Caco-2 (cell line): ENCODE data around the gene CLEC18C. TPM values are rescaled to one million over a fixed set of nuclear protein-coding genes. Genes with fewer than 3 reads are reported as not detected.

ENCODE experiments used
- BruUV-seq: library from RNA; stranded (reverse); fragments of 400-500 nt; replicated peaks from 2 replicates; lab custom pipeline; 2021; lab: Mats Ljungman, UMichigan
- CTCF ChIA-PET: fragments of 300-600 bp; sonication (Branson Sonifier 250); formaldehyde crosslinking; loops from one replicate; lab custom pipeline; 2022; ENCODE audit warnings: antibody characterized with exemption; lab: Charles Lee
- POLR2A ChIA-PET: fragments of 300-600 bp; sonication (Branson Sonifier 250); formaldehyde crosslinking; loops from one replicate; lab custom pipeline; 2022; ENCODE audit warnings: antibody characterized with exemption; lab: Charles Lee
- DNase-seq, 2 experiments: peaks; one replicate each; pipeline versions ENCODE4 v3.0.0 to v3.0.0-alpha.2; 2020 to 2022
- H3K27me3 ChIP-seq: replicated peaks from 2 replicates; pipeline ENCODE4 v1.6.0; 2011; ENCODE audit warnings: low read length; ENCODE audit not compliant: control insufficient read depth, insufficient read depth
- H3K36me3 ChIP-seq: 2 replicates; pipeline ENCODE4 v1.5.1; 2011; ENCODE audit warnings: low read length; ENCODE audit not compliant: control insufficient read depth, insufficient read depth
- H3K4me1 ChIP-seq: fragments of 250-450 bp; sonication (Bioruptor Pico); 2 replicates; pipeline ENCODE4 v1.5.1; 2020; ENCODE audit warnings: mild to moderate bottlenecking
- H3K4me3 ChIP-seq: 2 replicates; pipeline ENCODE4 v1.5.1; 2011; ENCODE audit warnings: low read depth, mild to moderate bottlenecking, control low read depth, low read length
- H3K9me3 ChIP-seq: fragments of 250-450 bp; sonication (Bioruptor Pico); 2 replicates; pipeline ENCODE4 v1.5.1; 2020; ENCODE audit warnings: mild to moderate bottlenecking, moderate library complexity
- H3K27ac Mint-ChIP-seq: one replicate; pipeline ENCODE4 v1.8.0; 2022; ENCODE audit warnings: mixed read lengths; ENCODE audit not compliant: unreplicated experiment
- H3K27me3 Mint-ChIP-seq: one replicate; pipeline ENCODE4 v1.8.0; 2022; ENCODE audit warnings: mixed read lengths; ENCODE audit not compliant: insufficient read depth, unreplicated experiment
- H3K36me3 Mint-ChIP-seq: one replicate; pipeline ENCODE4 v1.8.0; 2022; ENCODE audit warnings: mild to moderate bottlenecking, mixed read lengths; ENCODE audit not compliant: insufficient read depth, unreplicated experiment
- H3K4me1 Mint-ChIP-seq: one replicate; pipeline ENCODE4 v1.8.0; 2022; ENCODE audit warnings: low read depth, mixed read lengths; ENCODE audit not compliant: unreplicated experiment
- H3K4me3 Mint-ChIP-seq: one replicate; pipeline ENCODE4 v1.8.0; 2022; ENCODE audit warnings: mild to moderate bottlenecking, moderate library complexity, mixed read lengths; ENCODE audit not compliant: unreplicated experiment
- H3K9me3 Mint-ChIP-seq: one replicate; pipeline ENCODE4 v1.8.0; 2022; ENCODE audit warnings: mixed read lengths; ENCODE audit not compliant: unreplicated experiment
- CTCF ChIP-seq, 2 experiments: fragments of 200-600 bp in 1 of 2; IDR thresholded peaks; 1 replicate in 1 of 2; 2 replicates in 1 of 2; pipeline versions ENCODE4 v1.5.1 to v1.8.0; 2011 to 2022; ENCODE audit warnings: antibody characterized with exemption in 1 of 2, control low read depth in 1 of 2, inconsistent platforms in 1 of 2, low read depth in 1 of 2, low read length in 1 of 2, mild to moderate bottlenecking in 1 of 2, moderate library complexity in 1 of 2; ENCODE audit not compliant: insufficient read depth in 1 of 2, severe bottlenecking in 1 of 2, unreplicated experiment in 1 of 2
- intact Hi-C: fragments of 100-400 bp; cut with micrococcal nuclease; formaldehyde crosslinking; loops from one replicate; pipeline ENCODE4 v1.10.0; 2022; ENCODE audit not compliant: unreplicated experiment
- total RNA-seq: library from RNA; stranded (reverse); gene quantifications from 2 replicates; pipeline ENCODE4 v1.2.3, GENCODE V29; 2022

CLEC18C gene
- total RNA-seq, 1 experiment from 2014 or later: 0.50 TPM

GRCh38 chr16:70156207-70156978, 17.2 kb upstream of the CLEC18C start:
- Mint-ChIP-seq H3K4me3 (no peak overlapping the region), H3K4me1 (peaks cover 35% of the 10 kb centered on the region), H3K36me3 (peaks cover 55% of the 10 kb centered on the region), H3K27ac (no peak overlapping the region), H3K27me3 (no peaks in the 10 kb centered on the region), H3K9me3 (no peaks in the 10 kb centered on the region)
- TF ChIP-seq CTCF (IDR thresholded peaks at IDR 0.05; ENCODE audit: insufficient read depth in 1 of 2, low read depth in 1 of 2, low read length in 1 of 2, severe bottlenecking in 1 of 2, unreplicated experiment in 1 of 2): no peak
- no TSS peak for BruUV-seq
- ChIA-PET POLR2A (no interaction called here), CTCF (no interaction called here)
- intact Hi-C loops: no loop called here
- DNase-seq: no peak
- peaks cover 12% of the 10 kb centered on the region for H3K36me3 ChIP-seq
- no peak overlapping the region for H3K4me3 ChIP-seq
- no peaks in the 10 kb centered on the region for H3K9me3 ChIP-seq
- peaks cover 29% of the 10 kb centered on the region for H3K4me1 ChIP-seq
- H3K27me3 ChIP-seq: no peaks in the 10 kb centered on the region

- Histone ChIP-seq H3K27me3 (no peaks in the 10 kb centered on the region), H3K36me3 (peaks cover 7% of the 10 kb centered on the region), H3K4me1 (peaks cover 23% of the 10 kb centered on the region), H3K4me3 (no peak overlapping the region), H3K9me3 (no peaks in the 10 kb centered on the region)
- H3K36me3 Mint-ChIP-seq: peaks cover 58% of the 10 kb centered on the region
- DNase-seq: no peak
- ChIA-PET CTCF (interaction anchor here (0.6 kb wide), 1 partner anchor 240 kb away, joined by 8 read pairs; no protein-coding TSS in a partner anchor), POLR2A (no interaction called here)
- BruUV-seq: no TSS peak
- no peaks in the 10 kb centered on the region for H3K27me3 Mint-ChIP-seq
- no peak overlapping the region for H3K4me3 Mint-ChIP-seq
- intact Hi-C loops: no loop called here
- no peaks in the 10 kb centered on the region for H3K9me3 Mint-ChIP-seq
- peaks cover 34% of the 10 kb centered on the region for H3K4me1 Mint-ChIP-seq
- no peak overlapping the region for H3K27ac Mint-ChIP-seq
- no peak for TF ChIP-seq CTCF (IDR thresholded peaks at IDR 0.05; ENCODE audit: insufficient read depth in 1 of 2, low read depth in 1 of 2, low read length in 1 of 2, severe bottlenecking in 1 of 2, unreplicated experiment in 1 of 2)
Measured at GRCh38 chr16:70157105-70157476, 16.5 kb upstream of the CLEC18C start.

GRCh38 chr16:70157477-70158260, 15.9 kb upstream of the CLEC18C start:
- Histone ChIP-seq H3K9me3 (no peaks in the 10 kb centered on the region), H3K4me3 (no peak overlapping the region), H3K36me3 (peaks cover 7% of the 10 kb centered on the region), H3K4me1 (peaks cover 22% of the 10 kb centered on the region), H3K27me3 (no peaks in the 10 kb centered on the region)
- H3K36me3 Mint-ChIP-seq: peaks cover 56% of the 10 kb centered on the region
- no peak for DNase-seq
- no peaks in the 10 kb centered on the region for H3K27me3 Mint-ChIP-seq
- intact Hi-C loops: no loop called here
- H3K4me3 Mint-ChIP-seq: no peak overlapping the region
- TF ChIP-seq CTCF (IDR thresholded peaks at IDR 0.05; ENCODE audit: insufficient read depth in 1 of 2, low read depth in 1 of 2, low read length in 1 of 2, severe bottlenecking in 1 of 2, unreplicated experiment in 1 of 2): no peak
- H3K27ac Mint-ChIP-seq: no peak overlapping the region
- peaks cover 35% of the 10 kb centered on the region for H3K4me1 Mint-ChIP-seq
- ChIA-PET POLR2A (no interaction called here), CTCF (interaction anchor here (0.6 to 1.5 kb wide), 2 partner anchors 110 to 240 kb away, joined by 4 to 8 read pairs; no protein-coding TSS in a partner anchor)
- BruUV-seq: no TSS peak
- no peaks in the 10 kb centered on the region for H3K9me3 Mint-ChIP-seq
